Spleen (tissue), 3 donors: ENCODE measurements around the gene SLC6A13.

Experiments used
- POLR2A ChIP-seq, 3 donors: fragments of 450-650 bp; IDR thresholded peaks; one replicate each; pipeline ENCODE4 v1.5.1; 2017; ENCODE audit warnings: antibody characterized with exemption in 3 of 3, mild to moderate bottlenecking in 1 of 3
- POLR2AphosphoS5 ChIP-seq, 3 donors: sonication (generic); formaldehyde crosslinking; IDR thresholded peaks; one replicate each; pipeline ENCODE4 v1.5.1; 2017; ENCODE audit warnings: antibody characterized with exemption in 3 of 3

GRCh38 chr12:247271-247670, 15.4 kb downstream of the SLC6A13 start:
- TF ChIP-seq POLR2A (IDR thresholded peaks at IDR 0.05) (no peak), POLR2AphosphoS5 (IDR thresholded peaks at IDR 0.05) (no peak)
